H1 (cell line): ENCODE measurements around the gene CCNA2.

Experiments
- ATF2 ChIP-seq: IDR thresholded peaks from 2 replicates; pipeline ENCODE4 v1.6.1; 2012; ENCODE audit warnings: low read length, inconsistent platforms
- CEBPB ChIP-seq: IDR thresholded peaks from 2 replicates; pipeline ENCODE4 v1.6.1; 2012; ENCODE audit warnings: low read depth, low read length
- CTCF ChIP-seq, 3 experiments: IDR thresholded peaks; 1 replicate in 2 of 3; 2 replicates in 1 of 3; pipeline versions ENCODE4 v1.5.1 to v1.6.1; 2011; ENCODE audit warnings: low read length in 3 of 3, mild to moderate bottlenecking in 3 of 3, inconsistent platforms in 2 of 3, low read depth in 1 of 3, moderate library complexity in 1 of 3; ENCODE audit not compliant: insufficient read depth in 1 of 3; ENCODE audit errors: control extremely low read depth in 1 of 3
- EZH2 ChIP-seq: fragments of 200-600 bp; sonication (generic); IDR thresholded peaks from 2 replicates; pipeline ENCODE4 v1.7.1; 2012; ENCODE audit warnings: low read depth, mild to moderate bottlenecking, moderate library complexity, low read length, inconsistent platforms; ENCODE audit not compliant: severe bottlenecking
- JUND ChIP-seq: IDR thresholded peaks from 2 replicates; pipeline ENCODE4 v1.6.1; 2011; ENCODE audit warnings: mild to moderate bottlenecking, improper control_type of control experiment, low read length
- KDM5A ChIP-seq: fragments of 200-600 bp; IDR thresholded peaks from 2 replicates; pipeline ENCODE4 v1.7.1; 2012; ENCODE audit warnings: mild to moderate bottlenecking, low read length, inconsistent platforms, mixed read lengths
- POLR2A ChIP-seq, 2 experiments: IDR thresholded peaks; 1 replicate in 1 of 2; 2 replicates in 1 of 2; pipeline ENCODE4 v1.6.1; 2011; ENCODE audit warnings: low read depth in 2 of 2, low read length in 2 of 2, mild to moderate bottlenecking in 2 of 2; ENCODE audit errors: control extremely low read depth in 1 of 2
- RBBP5 ChIP-seq: IDR thresholded peaks from 2 replicates; pipeline ENCODE4 v1.7.1; 2012; ENCODE audit warnings: low read depth, mild to moderate bottlenecking, inconsistent platforms, low read length, moderate library complexity, borderline replicate concordance
- RXRA ChIP-seq: IDR thresholded peaks from 2 replicates; pipeline ENCODE4 v1.6.1; 2011; ENCODE audit warnings: low read depth, mild to moderate bottlenecking, low read length, moderate library complexity; ENCODE audit not compliant: insufficient read depth
- SIN3A ChIP-seq, 2 experiments: IDR thresholded peaks in 1 of 2; conservative IDR thresholded peaks in 1 of 2; 2 replicates each; pipeline ENCODE4 v1.6.1; 2011 to 2012; ENCODE audit warnings: low read length in 2 of 2, improper control_type of control experiment in 1 of 2, low read depth in 1 of 2, mild to moderate bottlenecking in 1 of 2
- SP1 ChIP-seq: IDR thresholded peaks from 2 replicates; pipeline ENCODE4 v1.6.1; 2011; ENCODE audit warnings: low read depth, low read length
- ZNF274 ChIP-seq: IDR thresholded peaks from 2 replicates; pipeline ENCODE4 v1.7.0; 2012; ENCODE audit warnings: low read length, borderline replicate concordance; ENCODE audit errors: extremely low read depth
- TF ChIP-seq, protein P1 (sequence below): IDR thresholded peaks from 2 replicates; pipeline ENCODE4 v1.6.1; 2011; ENCODE audit warnings: low read length, improper control_type of control experiment

- TF ChIP-seq ATF2 (no peak), CEBPB (no peak), CTCF (IDR thresholded peaks at IDR 0.05; ENCODE audit: control extremely low read depth in 1 of 3, insufficient read depth in 1 of 3, low read depth in 1 of 3, low read length in 3 of 3) (no peak), JUND (no peak), SP1 (no peak), RBBP5 (no peak), ZNF274 (no peak), SIN3A (conservative IDR thresholded peaks at IDR 0.05 in 1 of 2, IDR thresholded peaks at IDR 0.05 in 1 of 2; ENCODE audit: low read depth in 1 of 2, low read length in 2 of 2) (no peak), POLR2A (IDR thresholded peaks at IDR 0.05; ENCODE audit: control extremely low read depth in 1 of 2, low read depth in 2 of 2, low read length in 2 of 2) (no peak), RXRA (no peak), EZH2 (no peak), KDM5A (no peak)
- TF ChIP-seq, protein P1, sequence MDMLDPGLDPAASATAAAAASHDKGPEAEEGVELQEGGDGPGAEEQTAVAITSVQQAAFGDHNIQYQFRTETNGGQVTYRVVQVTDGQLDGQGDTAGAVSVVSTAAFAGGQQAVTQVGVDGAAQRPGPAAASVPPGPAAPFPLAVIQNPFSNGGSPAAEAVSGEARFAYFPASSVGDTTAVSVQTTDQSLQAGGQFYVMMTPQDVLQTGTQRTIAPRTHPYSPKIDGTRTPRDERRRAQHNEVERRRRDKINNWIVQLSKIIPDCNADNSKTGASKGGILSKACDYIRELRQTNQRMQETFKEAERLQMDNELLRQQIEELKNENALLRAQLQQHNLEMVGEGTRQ: no peak
Observed at GRCh38 chr4:121829511-121829910, 5.8 kb upstream of the CCNA2 start.
